ENCODE data around the gene B3GNT2.
"Not testable (repeated sequence)": the region's sequence is repeated elsewhere in the genome, so short reads cannot be mapped to it uniquely, and the experiment has no call there.

The B3GNT2 gene, protein sequence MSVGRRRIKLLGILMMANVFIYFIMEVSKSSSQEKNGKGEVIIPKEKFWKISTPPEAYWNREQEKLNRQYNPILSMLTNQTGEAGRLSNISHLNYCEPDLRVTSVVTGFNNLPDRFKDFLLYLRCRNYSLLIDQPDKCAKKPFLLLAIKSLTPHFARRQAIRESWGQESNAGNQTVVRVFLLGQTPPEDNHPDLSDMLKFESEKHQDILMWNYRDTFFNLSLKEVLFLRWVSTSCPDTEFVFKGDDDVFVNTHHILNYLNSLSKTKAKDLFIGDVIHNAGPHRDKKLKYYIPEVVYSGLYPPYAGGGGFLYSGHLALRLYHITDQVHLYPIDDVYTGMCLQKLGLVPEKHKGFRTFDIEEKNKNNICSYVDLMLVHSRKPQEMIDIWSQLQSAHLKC

GRCh38 chr2:62195421-62196277 is at the start of gene B3GNT2:
B3GNT2 (plus strand) TSS chr2:62196115; CDS start chr2:62222221, 26,106 bp downstream.
- DNase-seq (ENCODE audit: low read depth) = peak; percentile 92
- TF ChIP-seq, protein P1, sequence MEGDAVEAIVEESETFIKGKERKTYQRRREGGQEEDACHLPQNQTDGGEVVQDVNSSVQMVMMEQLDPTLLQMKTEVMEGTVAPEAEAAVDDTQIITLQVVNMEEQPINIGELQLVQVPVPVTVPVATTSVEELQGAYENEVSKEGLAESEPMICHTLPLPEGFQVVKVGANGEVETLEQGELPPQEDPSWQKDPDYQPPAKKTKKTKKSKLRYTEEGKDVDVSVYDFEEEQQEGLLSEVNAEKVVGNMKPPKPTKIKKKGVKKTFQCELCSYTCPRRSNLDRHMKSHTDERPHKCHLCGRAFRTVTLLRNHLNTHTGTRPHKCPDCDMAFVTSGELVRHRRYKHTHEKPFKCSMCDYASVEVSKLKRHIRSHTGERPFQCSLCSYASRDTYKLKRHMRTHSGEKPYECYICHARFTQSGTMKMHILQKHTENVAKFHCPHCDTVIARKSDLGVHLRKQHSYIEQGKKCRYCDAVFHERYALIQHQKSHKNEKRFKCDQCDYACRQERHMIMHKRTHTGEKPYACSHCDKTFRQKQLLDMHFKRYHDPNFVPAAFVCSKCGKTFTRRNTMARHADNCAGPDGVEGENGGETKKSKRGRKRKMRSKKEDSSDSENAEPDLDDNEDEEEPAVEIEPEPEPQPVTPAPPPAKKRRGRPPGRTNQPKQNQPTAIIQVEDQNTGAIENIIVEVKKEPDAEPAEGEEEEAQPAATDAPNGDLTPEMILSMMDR (IDR thresholded peaks at IDR 0.05; ENCODE audit: insufficient read depth, low read depth, low read length, missing control alignments) = no peak

GRCh38 chr2:62146790-62147189 is 49.1 kb upstream of the B3GNT2 start:
- H3K4me3 ChIP-seq (ENCODE audit: low read depth, low read length); DNase-seq (ENCODE audit: low read depth): not testable (repeated sequence)

More at GRCh38 chr2:62195421-62196277, at the start of gene B3GNT2:
- peak within 1 kb of the TSS; percentile 99 for H3K4me3 ChIP-seq (ENCODE audit: low read depth, low read length)

DNA sequence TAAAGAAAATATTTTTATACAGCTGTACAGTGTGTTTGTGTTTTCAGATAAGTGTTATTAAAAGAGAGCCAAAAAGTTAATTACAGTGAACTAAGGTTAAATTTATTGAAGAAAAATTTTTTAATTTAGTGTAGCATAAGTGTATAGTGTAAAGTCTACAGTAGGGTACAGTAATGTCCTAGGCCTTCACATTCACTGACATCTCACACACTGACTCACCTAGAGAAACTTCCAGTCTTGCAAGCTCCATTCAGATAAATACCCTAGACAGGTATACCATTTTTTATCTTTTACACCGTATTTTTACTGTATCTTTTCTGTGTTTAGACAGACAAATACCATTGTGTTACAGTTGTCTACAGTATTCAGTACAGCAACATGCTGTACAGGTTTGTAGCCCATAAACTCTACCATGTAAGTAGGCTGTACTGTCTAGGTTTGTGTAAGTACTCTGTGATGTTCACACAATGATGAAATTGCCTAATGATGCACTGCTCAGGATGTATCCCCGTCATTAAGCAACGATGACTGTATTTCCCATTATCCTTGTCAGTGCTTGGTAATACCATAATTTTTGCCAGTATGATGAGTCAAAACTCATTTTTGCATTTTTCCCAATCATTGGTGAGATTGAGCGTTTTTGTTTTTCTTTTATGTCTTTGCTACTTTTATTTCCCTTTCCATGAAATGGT is 48.2 kb upstream of the B3GNT2 start:
- no peak for DNase-seq (ENCODE audit: low read depth)
- H3K4me3 ChIP-seq (ENCODE audit: low read depth, low read length) = no peak overlapping the region
- TF ChIP-seq, protein P1 (IDR thresholded peaks at IDR 0.05; ENCODE audit: insufficient read depth, low read depth, low read length, missing control alignments) = no peak

DNA sequence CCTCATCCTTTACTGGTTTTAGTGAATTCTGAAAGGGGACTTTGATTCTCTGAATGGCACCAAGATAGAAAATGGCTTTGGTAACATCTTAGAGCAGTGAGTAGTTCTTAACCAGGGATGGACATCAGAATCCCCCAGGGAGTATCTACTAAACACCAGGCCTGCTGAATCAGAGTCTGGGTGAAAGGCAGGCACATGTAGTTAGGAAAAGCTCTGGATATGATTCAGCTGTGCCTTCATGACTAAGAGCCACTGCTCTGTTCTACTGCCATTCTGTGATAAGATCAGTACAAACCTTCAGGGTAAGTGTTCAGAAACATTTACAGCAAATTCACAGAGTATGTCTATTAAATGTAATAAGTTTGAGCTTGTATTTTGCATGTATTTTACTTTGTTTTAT is 46.2 kb upstream of the B3GNT2 start:
- peak; percentile 23 for DNase-seq (ENCODE audit: low read depth)
- no peak overlapping the region for H3K4me3 ChIP-seq (ENCODE audit: low read depth, low read length)
- TF ChIP-seq, protein P1 (IDR thresholded peaks at IDR 0.05; ENCODE audit: insufficient read depth, low read depth, low read length, missing control alignments) = no peak

GRCh38 chr2:62150597-62151305 is 45.2 kb upstream of the B3GNT2 start:
- TF ChIP-seq, protein P1 (IDR thresholded peaks at IDR 0.05; ENCODE audit: insufficient read depth, low read depth, low read length, missing control alignments) = no peak
- H3K4me3 ChIP-seq (ENCODE audit: low read depth, low read length) = no peak overlapping the region
- DNase-seq (ENCODE audit: low read depth) = peak; percentile 47

DNA sequence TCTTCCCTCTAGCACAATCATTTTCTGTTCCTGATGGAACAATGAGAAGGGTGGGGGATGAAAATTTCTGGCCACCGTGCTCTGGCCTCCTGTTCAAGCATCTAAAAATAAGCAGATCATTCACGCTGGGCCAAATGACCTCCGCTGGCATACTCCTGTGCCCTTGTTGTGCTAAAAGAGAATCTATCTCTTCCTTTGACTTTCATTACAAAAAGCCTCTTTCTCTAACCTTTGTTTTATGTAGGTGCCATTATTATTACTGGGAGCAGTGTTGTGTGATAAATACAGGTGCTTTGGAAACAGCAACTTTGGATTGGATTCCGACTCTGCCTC is 44.6 kb upstream of the B3GNT2 start:
- no peak for DNase-seq (ENCODE audit: low read depth)
- no peak overlapping the region for H3K4me3 ChIP-seq (ENCODE audit: low read depth, low read length)
- TF ChIP-seq, protein P1 (IDR thresholded peaks at IDR 0.05; ENCODE audit: insufficient read depth, low read depth, low read length, missing control alignments) = no peak

Data from GM12865 (cell line).